Activated T-helper 9 cell treated with anti-CD3 and anti-CD28 coated beads, Interleukin-2, amount 50 U/mL, for 16 hours (primary cell): Measurements from ENCODE around the gene IRF7.
"Not testable (repeated sequence)": the region's sequence is repeated elsewhere in the genome, so short reads cannot be mapped to it uniquely, and the experiment has no call there.

Experiments used
- DNase-seq: peaks from one replicate; pipeline ENCODE4 v3.0.0-alpha.2; 2020; ENCODE audit warnings: low read depth

Gene IRF7

GRCh38 chr11:581342-581741, 34.4 kb downstream of the IRF7 start:
- DNase-seq, result no peak

GRCh38 chr11:579830-580601, 35.7 kb downstream of the IRF7 start:
- DNase-seq, result no peak

- no peak for DNase-seq
These were observed 37.3 kb downstream of the IRF7 start for GRCh38 chr11:578276-579035.

- no peak for DNase-seq
These were observed 38.2 kb downstream of the IRF7 start for GRCh38 chr11:577611-577894.

- DNase-seq, result no peak
These were observed 38.7 kb downstream of the IRF7 start for GRCh38 chr11:576811-577610.

GRCh38 chr11:575996-576768, 39.6 kb downstream of the IRF7 start, which contains the start of gene PHRF1:
PHRF1 (plus strand) TSS chr11:576470; CDS start chr11:581513, 5,043 bp downstream.
- DNase-seq, result peak; percentile 91

GRCh38 chr11:575313-575995, 40.3 kb downstream of the IRF7 start:
- no peak for DNase-seq

GRCh38 chr11:574632-575312, 41.0 kb downstream of the IRF7 start:
- no peak for DNase-seq

- not testable (repeated sequence) for DNase-seq
These were observed 41.6 kb downstream of the IRF7 start for GRCh38 chr11:574031-574570.

- DNase-seq, result no peak
These were observed 42.5 kb downstream of the IRF7 start for GRCh38 chr11:573146-573759.

GRCh38 chr11:571802-572185, 44.0 kb downstream of the IRF7 start:
- DNase-seq, result no peak

GRCh38 chr11:569158-569885, 46.4 kb downstream of the IRF7 start:
- no peak for DNase-seq

- DNase-seq, result peak; percentile 86
These were observed 47.2 kb downstream of the IRF7 start for GRCh38 chr11:568306-569157.

- DNase-seq, result no peak
These were observed 48.0 kb downstream of the IRF7 start for GRCh38 chr11:567629-568292.

- no peak for DNase-seq
These were observed 48.6 kb downstream of the IRF7 start for GRCh38 chr11:567011-567628.

- DNase-seq, result no peak
These were observed 49.7 kb downstream of the IRF7 start for GRCh38 chr11:565921-566509.
